ENCODE results near the gene TNFAIP8. TPM values are rescaled to one million over a fixed set of nuclear protein-coding genes. Genes with fewer than 3 reads are reported as not detected.
"Not testable (repeated sequence)": the region's sequence is repeated elsewhere in the genome, so short reads cannot be mapped to it uniquely, and the experiment has no call there.

TNFAIP8 gene
- total and polyA plus RNA-seq, 2 donors (not counting 1 experiment from before 2014, with no cell fraction given) = 36.7 to 37.7 TPM

DNA sequence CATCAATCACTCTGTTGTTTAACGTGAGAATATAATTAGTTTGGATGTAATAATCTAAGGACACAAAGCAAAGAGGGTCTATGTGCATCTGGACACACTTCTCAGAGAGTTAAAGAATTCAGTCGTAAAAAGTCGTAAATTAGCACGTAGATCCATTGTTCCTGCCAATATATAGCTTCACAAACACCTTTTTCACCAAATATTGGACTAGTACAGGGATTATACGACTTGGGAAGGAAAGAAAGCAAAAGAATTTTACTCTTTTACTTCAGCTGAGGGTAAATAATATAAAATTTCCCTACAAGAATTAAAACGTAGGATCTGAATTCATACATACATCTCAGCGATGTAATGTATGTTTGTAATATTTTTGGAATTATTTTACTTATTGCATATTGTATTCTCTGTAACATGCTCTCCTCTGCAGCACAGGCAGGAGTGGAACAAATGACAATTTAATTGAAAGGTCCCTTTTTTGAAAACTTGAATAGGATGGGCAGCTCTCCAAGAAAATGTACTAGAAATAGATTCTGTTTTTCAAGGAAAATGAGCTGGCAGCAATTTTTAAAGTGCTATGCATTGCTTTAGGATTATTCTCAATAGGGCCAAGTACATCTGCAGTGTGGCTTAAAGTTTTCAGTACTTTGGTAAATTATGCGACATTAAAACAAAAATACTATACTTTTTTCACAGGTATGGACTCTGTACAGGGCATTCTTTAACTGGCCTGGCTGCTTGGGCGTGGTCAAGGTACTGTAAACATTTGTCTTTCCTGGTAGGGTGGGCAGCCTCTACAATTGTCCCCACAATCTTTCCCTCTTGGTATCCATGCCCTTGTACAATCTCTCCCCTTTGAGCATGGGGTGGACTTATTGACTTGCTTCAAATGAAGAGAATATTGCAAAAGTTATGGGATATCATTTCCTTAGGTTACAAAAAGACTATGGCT, 56.7 kb downstream of the TNFAIP8 start:
- TF ChIP-seq, protein P1, sequence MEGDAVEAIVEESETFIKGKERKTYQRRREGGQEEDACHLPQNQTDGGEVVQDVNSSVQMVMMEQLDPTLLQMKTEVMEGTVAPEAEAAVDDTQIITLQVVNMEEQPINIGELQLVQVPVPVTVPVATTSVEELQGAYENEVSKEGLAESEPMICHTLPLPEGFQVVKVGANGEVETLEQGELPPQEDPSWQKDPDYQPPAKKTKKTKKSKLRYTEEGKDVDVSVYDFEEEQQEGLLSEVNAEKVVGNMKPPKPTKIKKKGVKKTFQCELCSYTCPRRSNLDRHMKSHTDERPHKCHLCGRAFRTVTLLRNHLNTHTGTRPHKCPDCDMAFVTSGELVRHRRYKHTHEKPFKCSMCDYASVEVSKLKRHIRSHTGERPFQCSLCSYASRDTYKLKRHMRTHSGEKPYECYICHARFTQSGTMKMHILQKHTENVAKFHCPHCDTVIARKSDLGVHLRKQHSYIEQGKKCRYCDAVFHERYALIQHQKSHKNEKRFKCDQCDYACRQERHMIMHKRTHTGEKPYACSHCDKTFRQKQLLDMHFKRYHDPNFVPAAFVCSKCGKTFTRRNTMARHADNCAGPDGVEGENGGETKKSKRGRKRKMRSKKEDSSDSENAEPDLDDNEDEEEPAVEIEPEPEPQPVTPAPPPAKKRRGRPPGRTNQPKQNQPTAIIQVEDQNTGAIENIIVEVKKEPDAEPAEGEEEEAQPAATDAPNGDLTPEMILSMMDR (conservative IDR thresholded peaks at IDR 0.05 in 1 of 2, IDR thresholded peaks at IDR 0.05 in 1 of 2; ENCODE audit: low read depth in 1 of 2, low read length in 2 of 2) = no peak
- TF ChIP-seq EZH2 (IDR thresholded peaks at IDR 0.05; ENCODE audit: low read length, missing control alignments) = no peak
- H3K27ac ChIP-seq (ENCODE audit: insufficient read depth, low read length) = no peak overlapping the region
- H3K9ac ChIP-seq (ENCODE audit: insufficient read depth, low read length) = no peak overlapping the region
- H4K20me1 ChIP-seq (ENCODE audit: control insufficient read depth, extremely low read depth, insufficient read depth, low read length) = no peaks in the 10 kb centered on the region
- H2AFZ ChIP-seq (ENCODE audit: low read length) = no peak overlapping the region
- no peaks in the 10 kb centered on the region for H3K79me2 ChIP-seq (ENCODE audit: control insufficient read depth, insufficient read depth, low read length)
- H3K9me3 ChIP-seq (ENCODE audit: control insufficient read depth, insufficient read depth, low read depth, low read length) = no peaks in the 10 kb centered on the region
- H3K4me3 ChIP-seq (replicated peaks in 1 of 4; ENCODE audit: control extremely low read depth in 1 of 4, insufficient read depth in 1 of 4, low read depth in 3 of 4, low read length in 4 of 4) = peak overlapping the region in 2 of 4 experiments; percentile 76 to 77
- H3K4me1 ChIP-seq (ENCODE audit: control insufficient read depth, extremely low read depth, insufficient read depth, low read length) = no peaks in the 10 kb centered on the region
- peaks cover 6% of the 10 kb centered on the region for H3K27me3 ChIP-seq (ENCODE audit: control insufficient read depth, insufficient read depth, low read length)
- DNase-seq (ENCODE audit: low read depth in 2 of 2) = no peak
- no peaks in the 10 kb centered on the region for H3K36me3 ChIP-seq (ENCODE audit: control insufficient read depth, insufficient read depth, low read length)
- H3K4me2 ChIP-seq (ENCODE audit: extremely low read depth, insufficient read depth, low read length) = peak overlapping the region; percentile 98

DNA sequence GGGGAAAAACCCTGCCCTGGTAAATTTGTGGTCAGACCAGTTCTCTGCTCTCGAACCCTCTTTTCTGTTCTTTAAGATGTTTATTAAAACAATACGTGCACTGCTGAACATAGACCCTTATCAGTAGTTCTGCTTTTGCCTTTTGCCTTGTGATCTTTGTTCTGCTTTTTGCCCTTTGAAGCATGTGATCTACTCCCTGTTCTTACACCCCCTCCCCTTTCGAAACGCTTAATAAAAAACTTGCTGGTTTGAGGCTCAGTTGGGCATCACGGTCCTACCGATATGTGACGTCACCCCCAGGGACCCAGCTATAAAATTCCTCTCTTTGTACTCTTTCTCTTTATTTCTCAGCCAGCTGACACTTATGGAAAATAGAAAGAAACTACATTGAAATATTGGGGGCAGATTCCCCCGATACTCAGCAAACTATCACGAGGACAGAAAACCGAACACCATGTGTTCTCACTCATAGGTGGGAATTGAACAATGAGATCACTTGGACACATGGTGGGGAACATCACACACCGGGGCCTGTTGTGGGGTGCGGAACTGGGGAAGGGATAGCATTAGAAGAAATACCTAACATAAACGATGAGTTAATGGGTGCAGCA, 58.4 kb downstream of the TNFAIP8 start:
- H3K4me1 ChIP-seq (ENCODE audit: control insufficient read depth, extremely low read depth, insufficient read depth, low read length); H3K27ac ChIP-seq (ENCODE audit: insufficient read depth, low read length); H3K4me3 ChIP-seq (replicated peaks in 1 of 4; ENCODE audit: control extremely low read depth in 1 of 4, insufficient read depth in 1 of 4, low read depth in 3 of 4, low read length in 4 of 4); H3K9ac ChIP-seq (ENCODE audit: insufficient read depth, low read length); H3K27me3 ChIP-seq (ENCODE audit: control insufficient read depth, insufficient read depth, low read length); H3K79me2 ChIP-seq (ENCODE audit: control insufficient read depth, insufficient read depth, low read length); H4K20me1 ChIP-seq (ENCODE audit: control insufficient read depth, extremely low read depth, insufficient read depth, low read length); H3K9me3 ChIP-seq (ENCODE audit: control insufficient read depth, insufficient read depth, low read depth, low read length); H2AFZ ChIP-seq (ENCODE audit: low read length); H3K4me2 ChIP-seq (ENCODE audit: extremely low read depth, insufficient read depth, low read length); DNase-seq (ENCODE audit: low read depth in 2 of 2); H3K36me3 ChIP-seq (ENCODE audit: control insufficient read depth, insufficient read depth, low read length): not testable (repeated sequence)

DNA sequence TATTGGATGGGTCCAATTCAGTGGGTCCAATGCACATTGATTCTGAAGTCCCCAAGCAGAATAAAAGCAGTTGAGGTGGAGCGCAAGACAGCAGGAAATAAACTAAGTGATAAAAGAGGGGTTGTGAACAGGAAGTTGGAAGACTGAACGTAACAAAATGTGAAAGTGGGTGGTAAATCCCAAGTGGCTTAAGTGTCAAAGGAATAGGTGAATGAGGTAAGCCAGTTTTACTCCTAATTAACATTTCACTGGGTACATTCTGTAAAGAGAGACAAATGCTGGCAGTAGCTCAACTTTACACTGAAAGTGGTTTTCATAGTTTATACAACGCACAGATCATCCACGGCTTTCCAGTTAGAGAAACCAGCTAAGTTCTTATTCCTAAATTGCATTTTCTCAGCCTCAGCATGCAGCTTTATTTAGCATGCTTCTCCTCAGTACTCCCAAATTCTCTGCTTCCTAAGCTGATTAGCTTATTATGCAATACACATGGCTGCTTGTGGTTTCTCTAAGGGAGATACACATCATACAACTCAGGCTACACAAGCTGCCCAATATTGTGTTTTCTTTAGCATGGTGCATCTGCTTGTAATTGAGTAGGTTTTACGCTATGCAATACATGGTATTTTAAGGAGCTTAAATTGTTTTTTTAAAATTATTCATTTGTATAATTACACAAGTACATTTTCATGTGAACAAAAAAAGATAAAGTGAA, 62.2 kb downstream of the TNFAIP8 start:
- H3K4me2 ChIP-seq (ENCODE audit: extremely low read depth, insufficient read depth, low read length) = no peak overlapping the region
- TF ChIP-seq, protein P1 (conservative IDR thresholded peaks at IDR 0.05 in 1 of 2, IDR thresholded peaks at IDR 0.05 in 1 of 2; ENCODE audit: low read depth in 1 of 2, low read length in 2 of 2) = no peak
- TF ChIP-seq EZH2 (IDR thresholded peaks at IDR 0.05; ENCODE audit: low read length, missing control alignments) = no peak
- peak; percentile 73 to 92 for DNase-seq (ENCODE audit: low read depth in 2 of 2)

More for the DNA sequence above, 62.2 kb downstream of the TNFAIP8 start:
- Histone ChIP-seq H3K27me3 (ENCODE audit: control insufficient read depth, insufficient read depth, low read length) (no peaks in the 10 kb centered on the region), H3K9ac (ENCODE audit: insufficient read depth, low read length) (no peak overlapping the region), H3K79me2 (ENCODE audit: control insufficient read depth, insufficient read depth, low read length) (no peaks in the 10 kb centered on the region), H3K36me3 (ENCODE audit: control insufficient read depth, insufficient read depth, low read length) (no peaks in the 10 kb centered on the region), H3K27ac (ENCODE audit: insufficient read depth, low read length) (no peak overlapping the region), H3K9me3 (ENCODE audit: control insufficient read depth, insufficient read depth, low read depth, low read length) (no peaks in the 10 kb centered on the region), H3K4me3 (replicated peaks in 1 of 4; ENCODE audit: control extremely low read depth in 1 of 4, insufficient read depth in 1 of 4, low read depth in 3 of 4, low read length in 4 of 4) (no peak overlapping the region), H3K4me1 (ENCODE audit: control insufficient read depth, extremely low read depth, insufficient read depth, low read length) (no peaks in the 10 kb centered on the region), H2AFZ (ENCODE audit: low read length) (no peak overlapping the region), H4K20me1 (ENCODE audit: control insufficient read depth, extremely low read depth, insufficient read depth, low read length) (no peaks in the 10 kb centered on the region)
